SK-N-MC (cell line): ENCODE results near the gene PSTK.

ENCODE experiments used
- DNase-seq: peaks from one replicate; pipeline ENCODE4 v3.0.0-alpha.2; 2011; ENCODE audit warnings: low read depth, low spot score
- H3K27ac ChIP-seq: fragments of 200-600 bp; sonication (generic); 2 replicates; pipeline ENCODE4 v1.5.1; 2016; ENCODE audit warnings: mixed run types
- H3K36me3 ChIP-seq: fragments of 200-600 bp; sonication (generic); 2 replicates; pipeline ENCODE4 v1.6.1; 2017; ENCODE audit warnings: antibody characterized with exemption, low read length, mixed read lengths; ENCODE audit not compliant: insufficient read depth
- H3K4me3 ChIP-seq: fragments of 200-600 bp; sonication (generic); 2 replicates; pipeline ENCODE4 v1.5.1; 2016
- H3K9ac ChIP-seq: fragments of 200-600 bp; sonication (generic); 2 replicates; pipeline ENCODE4 v1.8.0; 2017; ENCODE audit warnings: mixed run types, mixed read lengths; ENCODE audit not compliant: insufficient read length
- H3K9me3 ChIP-seq: fragments of 200-600 bp; sonication (generic); 2 replicates; pipeline ENCODE4 v1.6.1; 2017; ENCODE audit warnings: low read depth, mild to moderate bottlenecking, antibody characterized with exemption, low read length, moderate library complexity, mixed read lengths
- EZH2 ChIP-seq: fragments of 200-600 bp; sonication (generic); IDR thresholded peaks from one replicate; pipeline ENCODE4 v1.6.1; 2017; ENCODE audit warnings: antibody characterized with exemption
- FOXP2 ChIP-seq: optimal IDR thresholded peaks from 2 replicates; pipeline ENCODE3; 2011; ENCODE audit warnings: mild to moderate bottlenecking, moderate library complexity; ENCODE audit not compliant: insufficient read depth; ENCODE audit errors: extremely low read length, control extremely low read depth
- POLR2AphosphoS5 ChIP-seq: IDR thresholded peaks from 2 replicates; pipeline ENCODE4 v1.6.1; 2012; ENCODE audit warnings: mild to moderate bottlenecking, low read depth, low read length, borderline replicate concordance

PSTK gene

GRCh38 chr10:123019941-123020703, 39.9 kb downstream of the PSTK start:
- TF ChIP-seq FOXP2 (no peak), EZH2 (no peak), POLR2AphosphoS5 (no peak)

GRCh38 chr10:123021517-123021916, 41.3 kb downstream of the PSTK start:
- Histone ChIP-seq H3K4me3 (no peak overlapping the region), H3K9ac (no peak overlapping the region), H3K36me3 (no peaks in the 10 kb centered on the region), H3K9me3 (no peaks in the 10 kb centered on the region), H3K27ac (no peak overlapping the region)
- TF ChIP-seq EZH2 (no peak), POLR2AphosphoS5 (no peak), FOXP2 (no peak)
- DNase-seq, result no peak

More at GRCh38 chr10:123019941-123020703, 39.9 kb downstream of the PSTK start:
- Histone ChIP-seq H3K27ac (no peak overlapping the region), H3K4me3 (no peak overlapping the region), H3K9me3 (no peaks in the 10 kb centered on the region), H3K9ac (no peak overlapping the region), H3K36me3 (no peaks in the 10 kb centered on the region)
- DNase-seq, result no peak

DNA sequence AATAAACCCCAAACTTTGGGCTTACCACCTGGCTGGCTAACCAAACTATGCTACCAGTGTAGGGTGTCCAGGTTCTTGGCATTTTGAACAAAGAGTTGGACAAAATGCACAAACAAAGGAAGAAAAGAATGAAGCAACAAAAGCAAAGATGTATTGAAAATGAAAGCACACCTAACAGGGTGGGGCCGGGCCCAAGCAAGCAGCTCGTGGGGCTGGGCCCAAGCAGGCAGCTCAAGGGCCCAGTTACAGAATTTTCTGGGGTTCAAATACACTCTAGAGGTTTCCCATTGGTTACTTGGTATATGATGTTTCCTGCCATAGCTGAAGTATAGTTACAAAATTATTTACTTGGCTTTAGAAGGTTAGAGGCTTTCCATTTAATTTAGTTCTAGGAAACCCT, 44.3 kb downstream of the PSTK start:
- Histone ChIP-seq H3K4me3 (no peak overlapping the region), H3K9ac (no peak overlapping the region), H3K27ac (no peak overlapping the region), H3K36me3 (no peaks in the 10 kb centered on the region), H3K9me3 (no peaks in the 10 kb centered on the region)
- TF ChIP-seq FOXP2, result no peak
- no peak for TF ChIP-seq POLR2AphosphoS5
- TF ChIP-seq EZH2, result no peak
- no peak for DNase-seq

GRCh38 chr10:123026302-123026701, 46.1 kb downstream of the PSTK start:
- Histone ChIP-seq H3K9me3 (no peaks in the 10 kb centered on the region), H3K9ac (no peak overlapping the region), H3K36me3 (no peaks in the 10 kb centered on the region), H3K27ac (no peak overlapping the region), H3K4me3 (no peak overlapping the region)
- no peak for TF ChIP-seq FOXP2
- TF ChIP-seq POLR2AphosphoS5, result no peak
- TF ChIP-seq EZH2, result no peak
- DNase-seq, result no peak

- no peaks in the 10 kb centered on the region for H3K36me3 ChIP-seq
- no peak for DNase-seq
- TF ChIP-seq POLR2AphosphoS5, result no peak
- no peak for TF ChIP-seq EZH2
- TF ChIP-seq FOXP2, result no peak
- no peak overlapping the region for H3K27ac ChIP-seq
- H3K9ac ChIP-seq, result no peak overlapping the region
- no peaks in the 10 kb centered on the region for H3K9me3 ChIP-seq
- H3K4me3 ChIP-seq, result no peak overlapping the region
Observed at GRCh38 chr10:123027861-123028260, 47.7 kb downstream of the PSTK start.

DNA sequence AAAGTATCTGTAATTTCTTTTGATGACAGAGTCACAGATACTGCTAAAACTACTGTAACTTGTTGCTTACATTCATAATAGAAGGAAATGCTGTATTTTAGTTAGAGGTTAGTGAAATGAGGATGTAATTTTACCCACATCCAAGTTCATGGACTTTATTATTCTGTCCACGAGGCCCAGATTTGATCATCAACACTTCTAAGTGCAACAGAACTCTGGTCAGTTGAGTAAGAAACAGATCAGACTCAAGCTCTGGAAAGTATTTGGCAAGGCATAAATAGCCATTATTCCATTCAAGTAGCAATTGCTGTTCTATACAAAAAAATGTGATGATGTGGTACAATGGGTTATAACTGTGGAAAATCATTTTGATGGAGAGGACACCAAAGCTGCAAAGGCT, 50.9 kb downstream of the PSTK start:
- TF ChIP-seq EZH2 (no peak), FOXP2 (no peak)
- DNase-seq, result no peak
- H3K9me3 ChIP-seq, result no peaks in the 10 kb centered on the region
- H3K4me3 ChIP-seq, result no peak overlapping the region
- no peaks in the 10 kb centered on the region for H3K36me3 ChIP-seq
- H3K9ac ChIP-seq, result no peak overlapping the region
- no peak overlapping the region for H3K27ac ChIP-seq

- TF ChIP-seq FOXP2 (no peak), POLR2AphosphoS5 (no peak), EZH2 (no peak)
- no peak for DNase-seq
- no peaks in the 10 kb centered on the region for H3K36me3 ChIP-seq
- H3K27ac ChIP-seq, result no peak overlapping the region
- H3K9me3 ChIP-seq, result no peaks in the 10 kb centered on the region
- H3K9ac ChIP-seq, result no peak overlapping the region
- no peak overlapping the region for H3K4me3 ChIP-seq
Observed at GRCh38 chr10:123034332-123034731, 54.1 kb downstream of the PSTK start.

- no peak for DNase-seq
- TF ChIP-seq EZH2 (no peak), POLR2AphosphoS5 (no peak), FOXP2 (no peak)
- no peaks in the 10 kb centered on the region for H3K9me3 ChIP-seq
- H3K4me3 ChIP-seq, result no peak overlapping the region
- H3K27ac ChIP-seq, result no peak overlapping the region
- H3K36me3 ChIP-seq, result no peaks in the 10 kb centered on the region
- H3K9ac ChIP-seq, result no peak overlapping the region
Observed at GRCh38 chr10:123035467-123036086, 55.4 kb downstream of the PSTK start.
